ENCODE data around the gene AICDA. TPM values are rescaled to one million over a fixed set of nuclear protein-coding genes. Genes with fewer than 3 reads are reported as not detected.

Gene AICDA
- polyA plus RNA-seq, 1 of the 3 experiments (the other 2 are of a cell fraction), result not detected

DNA sequence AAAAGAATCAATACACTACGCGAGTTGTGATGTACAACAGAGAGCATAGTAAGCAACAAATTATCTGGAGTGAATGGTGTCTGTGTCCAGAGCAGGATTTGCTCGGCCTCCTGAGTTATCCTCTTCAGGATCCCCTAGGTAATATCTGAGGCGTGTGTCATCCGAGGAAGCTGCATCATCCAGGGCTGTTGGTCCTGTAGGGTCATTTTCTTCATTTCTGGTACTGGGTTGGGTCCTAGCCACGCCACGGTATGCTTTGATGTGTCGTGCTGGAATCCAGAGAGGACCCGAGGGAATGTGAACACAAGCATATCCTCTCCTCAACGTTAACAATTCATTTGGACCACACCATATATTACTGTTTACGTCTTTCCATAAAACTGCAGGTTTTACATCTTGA is 53.0 kb downstream of the AICDA start:
- Histone ChIP-seq H3K9ac (no peak overlapping the region), H2AFZ (ENCODE audit: low read depth) (no peak overlapping the region), H3K27ac (ENCODE audit: low read depth in 2 of 2, low read length in 1 of 2) (no peak overlapping the region), H3F3A (replicated peaks; ENCODE audit: insufficient read depth) (no peaks in the 10 kb centered on the region), H3K4me2 (no peak overlapping the region), H4K20me1 (ENCODE audit: insufficient read depth) (no peaks in the 10 kb centered on the region), H3K27me3 (ENCODE audit: insufficient read depth) (no peaks in the 10 kb centered on the region), H3K4me3 (ENCODE audit: low read depth in 2 of 2, low read length in 1 of 2) (no peak overlapping the region), H3K79me2 (ENCODE audit: insufficient read depth) (no peaks in the 10 kb centered on the region), H3K9me2 (no peaks in the 10 kb centered on the region), H3K4me1 (ENCODE audit: control insufficient read depth in 1 of 2, insufficient read depth in 2 of 2, low read depth in 1 of 2, low read length in 1 of 2) (no peaks in the 10 kb centered on the region), H3K36me3 (replicated peaks in 1 of 2; ENCODE audit: control insufficient read depth in 1 of 2, insufficient read depth in 2 of 2, low read length in 1 of 2) (no peaks in the 10 kb centered on the region), H3K9me3 (no peaks in the 10 kb centered on the region)
- DNase-seq, result no peak
- ChIA-PET POLR2A (no interaction called here), CTCF (interaction anchor here (1.5 kb wide), 1 partner anchor 15 kb away, joined by 5 read pairs; no protein-coding TSS in a partner anchor)
- TF ChIP-seq CHD2 (IDR thresholded peaks at IDR 0.05; ENCODE audit: low read length, partially characterized antibody) (no peak), FOXM1 (IDR thresholded peaks at IDR 0.05; ENCODE audit: low read depth) (no peak), TEAD4 (IDR thresholded peaks at IDR 0.05; ENCODE audit: borderline replicate concordance, insufficient read depth) (no peak), SIN3A (IDR thresholded peaks at IDR 0.05; ENCODE audit: borderline replicate concordance, low read depth, low read length) (no peak), RAD21 (IDR thresholded peaks at IDR 0.05; ENCODE audit: low read length) (no peak), SMC3 (IDR thresholded peaks at IDR 0.05; ENCODE audit: low read depth, low read length) (no peak), GATA2 (CRISPR knock-in tag; IDR thresholded peaks at IDR 0.05) (no peak), EZH2phosphoT487 (IDR thresholded peaks at IDR 0.05; ENCODE audit: borderline replicate concordance, low read depth) (no peak)
- 21% methylated on average over 10 of the region's 11 CpGs for WGBS (ENCODE audit: low lambda C conversion rate)

- Histone ChIP-seq H3K9me3 (no peaks in the 10 kb centered on the region), H3K27ac (ENCODE audit: low read depth in 2 of 2, low read length in 1 of 2) (no peak overlapping the region), H3K27me3 (ENCODE audit: insufficient read depth) (no peaks in the 10 kb centered on the region), H3K36me3 (replicated peaks in 1 of 2; ENCODE audit: control insufficient read depth in 1 of 2, insufficient read depth in 2 of 2, low read length in 1 of 2) (no peaks in the 10 kb centered on the region), H3K9me2 (no peaks in the 10 kb centered on the region), H3K4me2 (no peak overlapping the region), H3K4me1 (ENCODE audit: control insufficient read depth in 1 of 2, insufficient read depth in 2 of 2, low read depth in 1 of 2, low read length in 1 of 2) (no peaks in the 10 kb centered on the region), H4K20me1 (ENCODE audit: insufficient read depth) (no peaks in the 10 kb centered on the region), H3K4me3 (ENCODE audit: low read depth in 2 of 2, low read length in 1 of 2) (no peak overlapping the region), H3F3A (replicated peaks; ENCODE audit: insufficient read depth) (no peaks in the 10 kb centered on the region), H3K9ac (no peak overlapping the region), H2AFZ (ENCODE audit: low read depth) (no peak overlapping the region), H3K79me2 (ENCODE audit: insufficient read depth) (no peaks in the 10 kb centered on the region)
- CTCF ChIA-PET, result interaction anchor here (6.0 kb wide), 1 partner anchor 12 kb away, joined by 31 read pairs; no protein-coding TSS in a partner anchor
- DNase-seq, result no peak
- WGBS (ENCODE audit: low lambda C conversion rate), result 0% methylated on average over 2 of the region's 2 CpGs
- POLR2A ChIA-PET, result no interaction called here
- TF ChIP-seq SIN3A (IDR thresholded peaks at IDR 0.05; ENCODE audit: borderline replicate concordance, low read depth, low read length), result no peak
- no peak for TF ChIP-seq NFIC (IDR thresholded peaks at IDR 0.05; ENCODE audit: borderline replicate concordance)
- TF ChIP-seq, protein P1, sequence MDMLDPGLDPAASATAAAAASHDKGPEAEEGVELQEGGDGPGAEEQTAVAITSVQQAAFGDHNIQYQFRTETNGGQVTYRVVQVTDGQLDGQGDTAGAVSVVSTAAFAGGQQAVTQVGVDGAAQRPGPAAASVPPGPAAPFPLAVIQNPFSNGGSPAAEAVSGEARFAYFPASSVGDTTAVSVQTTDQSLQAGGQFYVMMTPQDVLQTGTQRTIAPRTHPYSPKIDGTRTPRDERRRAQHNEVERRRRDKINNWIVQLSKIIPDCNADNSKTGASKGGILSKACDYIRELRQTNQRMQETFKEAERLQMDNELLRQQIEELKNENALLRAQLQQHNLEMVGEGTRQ (IDR thresholded peaks at IDR 0.05; ENCODE audit: borderline replicate concordance, low read depth, low read length), result no peak
- no peak for TF ChIP-seq MAX (IDR thresholded peaks at IDR 0.05; ENCODE audit: low read depth)
- TF ChIP-seq CHD2 (IDR thresholded peaks at IDR 0.05; ENCODE audit: low read length, partially characterized antibody), result no peak
- no peak for TF ChIP-seq RFX5 (IDR thresholded peaks at IDR 0.05; ENCODE audit: low read length)
- no peak for TF ChIP-seq FOXJ3 (CRISPR knock-in tag; IDR thresholded peaks at IDR 0.05)
- no peak for TF ChIP-seq ELF1 (IDR thresholded peaks at IDR 0.05)
- no peak for TF ChIP-seq FOSL2 (IDR thresholded peaks at IDR 0.05; ENCODE audit: borderline replicate concordance, low read depth)
- TF ChIP-seq CTCF (IDR thresholded peaks at IDR 0.05), result no peak
- no peak for TF ChIP-seq RCOR1 (IDR thresholded peaks at IDR 0.05; ENCODE audit: low read length)
- no peak for TF ChIP-seq TEAD4 (IDR thresholded peaks at IDR 0.05; ENCODE audit: borderline replicate concordance, insufficient read depth)
- no peak for TF ChIP-seq POLR2AphosphoS5 (IDR thresholded peaks at IDR 0.05; ENCODE audit: low read depth, low read length)
- TF ChIP-seq YY1 (IDR thresholded peaks at IDR 0.05; ENCODE audit: low read depth), result no peak
- TF ChIP-seq MXI1 (IDR thresholded peaks at IDR 0.05; ENCODE audit: low read depth, low read length), result no peak
- TF ChIP-seq REST (IDR thresholded peaks at IDR 0.05; ENCODE audit: low read depth, low read length), result no peak
- no peak for TF ChIP-seq TCF12 (IDR thresholded peaks at IDR 0.05)
These were observed 56.0 kb downstream of the AICDA start for GRCh38 chr12:8556531-8557097.
